Adrenal gland (tissue), 12 donors: ENCODE measurements around the gene PSMA7. TPM values are rescaled to one million over a fixed set of nuclear protein-coding genes. Genes with fewer than 3 reads are reported as not detected.

Experiments
- DNase-seq, 7 donors: peaks; one replicate each; pipeline ENCODE4 v3.0.0-alpha.2; 2019 to 2020
- H3K27ac ChIP-seq, 5 donors: fragments of 200-600 bp; sonication (generic) in 4 of 5; 1 replicate in 3 of 5; 2 replicates in 2 of 5; pipeline versions ENCODE4 v1.5.1 to v1.8.0; 2016 to 2020; ENCODE audit warnings: mild to moderate bottlenecking in 1 of 5
- H3K27me3 ChIP-seq: fragments of 200-600 bp; 2 replicates; pipeline ENCODE4 v1.8.0; 2021
- H3K36me3 ChIP-seq, 2 donors: fragments of 200-600 bp; replicated peaks in 1 of 2; 1 replicate in 1 of 2; 2 replicates in 1 of 2; pipeline versions ENCODE4 v1.5.1 to v1.8.0; 2018 to 2022
- H3K4me1 ChIP-seq, 2 donors: fragments of 200-600 bp; replicated peaks in 1 of 2; 1 replicate in 1 of 2; 2 replicates in 1 of 2; pipeline versions ENCODE4 v1.5.1 to v1.8.0; 2018 to 2021
- H3K4me3 ChIP-seq, 4 donors: fragments of 200-600 bp; sonication (generic) in 3 of 4; one replicate each; pipeline ENCODE4 v1.5.1; 2016 to 2018
- H3K9me3 ChIP-seq, 3 donors: fragments of 200-600 bp; sonication (generic) in 1 of 3; replicated peaks in 1 of 3; 1 replicate in 2 of 3; 2 replicates in 1 of 3; pipeline versions ENCODE4 v1.5.1 to v1.8.0; 2016 to 2021
- CTCF ChIP-seq, 6 experiments: fragments of 450-650 bp in 4 of 6; fragments of 200-600 bp in 2 of 6; sonication (generic) in 1 of 6; IDR thresholded peaks; 1 replicate in 5 of 6; 2 replicates in 1 of 6; pipeline versions ENCODE4 v1.5.1 to v1.8.0; 2016 to 2021; ENCODE audit warnings: antibody characterized with exemption in 6 of 6, mild to moderate bottlenecking in 2 of 6, moderate library complexity in 1 of 6
- POLR2A ChIP-seq, 2 donors: fragments of 450-650 bp; IDR thresholded peaks; one replicate each; pipeline ENCODE4 v1.6.1; 2017; ENCODE audit warnings: antibody characterized with exemption in 2 of 2, mild to moderate bottlenecking in 2 of 2, moderate library complexity in 1 of 2
- WGBS, 4 donors: extraction: QIAGEN DNeasy Blood & Tissue Kit in 2 of 4; methylation state at CpG; one replicate each; pipeline versions ENCODE4 v1.1.5 to v1.1.7; 2013 to 2017; 5-methylcytosine and 5-hydroxymethylcytosine counted together
- intact Hi-C, 2 donors: fragments of 100-400 bp; cut with DNase I; formaldehyde crosslinking; loops; one replicate each; pipeline versions ENCODE4 v1.14.1 to v1.15.0; 2022 to 2023
- polyA plus RNA-seq, 3 donors: library from polyadenylated mRNA; stranded (reverse); fragments of 200-250 nt in 2 of 3; fragments of 350-450 nt in 1 of 3; fragmentation: Illumina TruSeq in 1 of 3; extraction: RNeasy Lipid Tissue Mini Kit (QIAGEN cat#74804) in 1 of 3; gene quantifications; one replicate each; pipeline ENCODE4 v1.2.3, GENCODE V29; 2013 to 2014
- total RNA-seq, 9 donors: library from RNA; depleted of rRNA in 4 of 9; stranded (reverse); fragments of >200 nt in 4 of 9; fragments of 120-200 nt in 1 of 9; fragmentation: NEBNext Ultra II Directional in 1 of 9; extraction: Animal tissue kit (Norgen Biotek cat#: 25700) in 1 of 9; gene quantifications; one replicate each; pipeline versions ENCODE4 v1.1.0 to v1.2.4, GENCODE V29; 2013 to 2023
- donor health status: healthy with polysubstance abuse.
- donor health status: Bipolar disorder and iron deficiency.
- donor health status: DM: yes; HTN: yes; CAD: no.
- donor health status: DM: no; HTN: no; CAD: no.
- donor health status: DM: no; HTN: no; CAD: no.
- donor health status: DM: yes; HTN: yes; CAD: no.

PSMA7 gene
- total and polyA plus RNA-seq, 12 donors: 175 to 518 (median 277) TPM

GRCh38 chr20:62160253-62160652 lies 17.1 kb upstream of the PSMA7 start:
- no peak overlapping the region for H3K4me3 ChIP-seq
- H3K36me3 ChIP-seq: peaks cover 0 to 42% of the 10 kb centered on the region in 2 donors
- intact Hi-C loops: no loop called here
- peaks cover 7 to 12% of the 10 kb centered on the region in 2 donors for H3K4me1 ChIP-seq
- H3K27ac ChIP-seq: no peak overlapping the region
- DNase-seq: no peak
- no peaks in the 10 kb centered on the region for H3K27me3 ChIP-seq
- WGBS, 4 donors: 91 to 96% (median 93%) methylated on average over 8 to 9 of the region's 9 CpGs
- TF ChIP-seq CTCF (IDR thresholded peaks at IDR 0.05) (no peak), POLR2A (IDR thresholded peaks at IDR 0.05) (no peak)
- H3K9me3 ChIP-seq: no peaks in the 10 kb centered on the region

GRCh38 chr20:62159839-62160238 lies 16.6 kb upstream of the PSMA7 start:
- H3K36me3 ChIP-seq: peaks cover 0 to 37% of the 10 kb centered on the region in 2 donors
- no peaks in the 10 kb centered on the region for H3K9me3 ChIP-seq
- TF ChIP-seq POLR2A (IDR thresholded peaks at IDR 0.05) (no peak), CTCF (IDR thresholded peaks at IDR 0.05) (no peak)
- intact Hi-C loops: loop anchor here in 1 of 2 donors (5.0 kb wide), 1 partner anchor 148 kb away; no protein-coding TSS in a partner anchor
- H3K4me3 ChIP-seq: no peak overlapping the region
- peaks cover 7 to 12% of the 10 kb centered on the region in 2 donors for H3K4me1 ChIP-seq
- H3K27me3 ChIP-seq: no peaks in the 10 kb centered on the region
- no peak for DNase-seq
- WGBS, 4 donors: 82 to 87% (median 85%) methylated on average over 10 to 14 of the region's 14 CpGs
- H3K27ac ChIP-seq: no peak overlapping the region

- Histone ChIP-seq H3K27me3 (no peaks in the 10 kb centered on the region), H3K27ac (no peak overlapping the region), H3K4me3 (no peak overlapping the region), H3K9me3 (no peaks in the 10 kb centered on the region), H3K4me1 (peaks cover 7 to 12% of the 10 kb centered on the region in 2 donors), H3K36me3 (peaks cover 0 to 30% of the 10 kb centered on the region in 2 donors)
- intact Hi-C loops: loop anchor here in 1 of 2 donors (5.0 kb wide), 1 partner anchor 147 kb away; no protein-coding TSS in a partner anchor
- TF ChIP-seq POLR2A (IDR thresholded peaks at IDR 0.05): no peak
- 94 to 98% (median 96%) methylated on average over 5 to 11 of the region's 11 CpGs for WGBS, 4 donors
- DNase-seq: no peak
Measured at GRCh38 chr20:62159052-62159451, 15.9 kb upstream of the PSMA7 start.

- H3K4me1 ChIP-seq: peaks cover 7 to 12% of the 10 kb centered on the region in 2 donors
- no peak overlapping the region for H3K4me3 ChIP-seq
- H3K27me3 ChIP-seq: no peaks in the 10 kb centered on the region
- intact Hi-C loops: loop anchor here in 1 of 2 donors (5.0 kb wide), 1 partner anchor 146 kb away; no protein-coding TSS in a partner anchor
- no peaks in the 10 kb centered on the region for H3K9me3 ChIP-seq
- peaks cover 0 to 24% of the 10 kb centered on the region in 2 donors for H3K36me3 ChIP-seq
- no peak for DNase-seq
- 91 to 97% (median 94%) methylated on average over 20 to 22 of the region's 22 CpGs for WGBS, 4 donors
- TF ChIP-seq CTCF (IDR thresholded peaks at IDR 0.05) (no peak), POLR2A (IDR thresholded peaks at IDR 0.05) (no peak)
- no peak overlapping the region for H3K27ac ChIP-seq
Measured at GRCh38 chr20:62158541-62158940, 15.3 kb upstream of the PSMA7 start.

- no peaks in the 10 kb centered on the region for H3K9me3 ChIP-seq
- TF ChIP-seq POLR2A (IDR thresholded peaks at IDR 0.05) (no peak), CTCF (IDR thresholded peaks at IDR 0.05) (no peak)
- H3K27me3 ChIP-seq: no peaks in the 10 kb centered on the region
- WGBS, 4 donors: 93 to 97% (median 95%) methylated on average over 9 to 12 of the region's 12 CpGs
- H3K4me3 ChIP-seq: no peak overlapping the region
- no peak for DNase-seq
- intact Hi-C loops: loop anchor here in 1 of 2 donors (5.0 kb wide), 1 partner anchor 146 kb away; no protein-coding TSS in a partner anchor
- peaks cover 0 to 20% of the 10 kb centered on the region in 2 donors for H3K36me3 ChIP-seq
- no peak overlapping the region for H3K27ac ChIP-seq
- peaks cover 7 to 12% of the 10 kb centered on the region in 2 donors for H3K4me1 ChIP-seq
Measured at GRCh38 chr20:62158088-62158400, 14.8 kb upstream of the PSMA7 start.
